Mononuclear cell (primary cell): Measurements from ENCODE around the gene CTXN2. TPM values are rescaled to one million over a fixed set of nuclear protein-coding genes. Genes with fewer than 3 reads are reported as not detected.

Experiments used
- H3K27me3 ChIP-seq: 2 replicates; pipeline ENCODE4 v1.6.0; 2011; ENCODE audit warnings: low read length, control low read depth; ENCODE audit not compliant: insufficient read depth
- H3K4me1 ChIP-seq: 2 replicates; pipeline ENCODE4 v1.5.1; 2011; ENCODE audit warnings: mild to moderate bottlenecking, low read length, control low read depth; ENCODE audit not compliant: insufficient read depth
- H3K4me3 ChIP-seq: 2 replicates; pipeline ENCODE4 v1.5.1; 2011; ENCODE audit warnings: mild to moderate bottlenecking, low read length, moderate library complexity
- H3K9me3 ChIP-seq: 2 replicates; pipeline ENCODE4 v1.5.1; 2011; ENCODE audit warnings: low read depth, mild to moderate bottlenecking, control low read depth, low read length
- total RNA-seq: library from RNA; depleted of rRNA; stranded (reverse); fragments of >200 nt; gene quantifications from one replicate; pipeline ENCODE4 v1.2.3, GENCODE V29; 2012

The CTXN2 gene
- total RNA-seq, 1 donor, result not detected

- H3K4me1 ChIP-seq, result no peaks in the 10 kb centered on the region
- H3K9me3 ChIP-seq, result no peaks in the 10 kb centered on the region
- H3K27me3 ChIP-seq, result no peaks in the 10 kb centered on the region
- no peak overlapping the region for H3K4me3 ChIP-seq
Observed at GRCh38 chr15:48250640-48251076, 59.2 kb downstream of the CTXN2 start.

- no peaks in the 10 kb centered on the region for H3K9me3 ChIP-seq
Observed at GRCh38 chr15:48253172-48253571, 61.7 kb downstream of the CTXN2 start.

More at GRCh38 chr15:48253172-48253571, 61.7 kb downstream of the CTXN2 start:
- H3K4me3 ChIP-seq, result no peak overlapping the region
- H3K4me1 ChIP-seq, result no peaks in the 10 kb centered on the region
- no peaks in the 10 kb centered on the region for H3K27me3 ChIP-seq

Other genes starting within 250 kb of the CTXN2 start
- under 0.01 TPM for gene SLC24A5, start 70.7 kb upstream of the CTXN2 start, total RNA-seq
- 14.1 TPM for gene MYEF2, start 13.4 kb upstream of the CTXN2 start, total RNA-seq
- not detected for gene SLC12A1, start 14.6 kb downstream of the CTXN2 start, total RNA-seq
- gene DUT, start 139.8 kb downstream of the CTXN2 start, total RNA-seq, result 19.8 TPM